KG1 (cell line): ENCODE measurements around the gene FKBP5.
"Not testable (repeated sequence)": the region's sequence is repeated elsewhere in the genome, so short reads cannot be mapped to it uniquely, and the experiment has no call there.

Experiments used
- DNase-seq: peaks from one replicate; lab custom pipeline; 2025; lab: John Stamatoyannopoulos, UW

FKBP5 gene

DNA sequence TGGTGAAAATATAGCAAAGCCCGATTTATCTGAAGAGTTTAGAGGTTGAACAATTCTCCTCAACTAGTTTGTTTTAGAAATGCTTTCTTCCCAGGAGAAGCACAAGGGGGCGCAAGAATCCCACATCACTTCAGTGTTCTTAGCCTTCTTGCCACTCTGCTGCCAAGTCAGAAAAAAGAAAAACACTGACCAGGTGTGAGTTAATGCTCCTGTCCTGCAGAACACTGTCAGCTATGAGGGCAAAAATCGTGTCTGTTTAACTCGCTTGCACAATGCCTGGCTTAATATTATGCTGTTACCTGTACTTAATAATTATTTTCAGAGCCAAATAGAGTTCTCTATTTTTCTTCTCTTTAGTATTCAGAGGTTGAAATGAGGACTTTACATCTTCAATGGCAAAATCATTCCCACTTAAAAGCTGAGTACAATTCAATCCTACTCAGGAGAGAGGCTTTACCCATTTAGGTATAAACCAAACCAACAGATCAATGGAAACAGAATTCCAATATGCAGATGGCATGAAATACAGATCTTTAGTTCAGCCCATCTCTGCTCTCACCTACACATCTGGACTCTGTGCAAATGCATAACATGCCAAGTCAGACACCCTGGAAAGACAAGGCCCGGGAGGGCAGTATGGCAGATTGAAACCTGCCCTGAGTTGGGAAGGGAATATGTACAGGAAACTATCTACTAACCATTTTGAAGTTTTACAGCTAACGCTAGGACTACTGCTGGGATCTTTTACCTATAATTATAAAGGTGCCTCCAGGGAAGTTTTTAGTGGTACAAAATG, 104.6 kb downstream of the FKBP5 start:
- DNase-seq = peak; percentile 21

GRCh38 chr6:35582315-35582714, 106.4 kb downstream of the FKBP5 start:
- no peak for DNase-seq

GRCh38 chr6:35581633-35582032, 107.1 kb downstream of the FKBP5 start:
- DNase-seq = no peak

- no peak for DNase-seq
Measured at GRCh38 chr6:35580836-35581235, 107.9 kb downstream of the FKBP5 start.

DNA sequence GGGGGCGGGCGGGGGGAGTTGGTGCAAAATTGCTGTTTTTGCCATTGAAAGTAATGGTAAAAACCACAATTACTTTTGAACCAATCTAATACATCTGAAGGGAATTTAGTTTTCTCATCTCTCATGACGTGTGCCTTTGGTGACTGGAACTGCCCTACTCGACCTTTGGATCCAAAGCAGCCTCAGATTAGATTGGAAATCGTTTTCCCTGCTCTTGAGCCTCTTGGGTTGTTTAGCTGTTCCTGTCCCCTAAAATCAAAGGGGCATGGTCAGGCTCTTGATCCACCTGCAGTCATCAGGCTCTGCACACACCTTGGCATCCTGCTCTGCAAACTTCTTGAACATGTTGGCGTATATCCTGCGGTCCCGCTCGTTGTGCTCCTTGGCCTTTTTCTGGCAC, 112.0 kb downstream of the FKBP5 start:
- DNase-seq = no peak

GRCh38 chr6:35573495-35574110, 115.1 kb downstream of the FKBP5 start:
- DNase-seq = no peak

DNA sequence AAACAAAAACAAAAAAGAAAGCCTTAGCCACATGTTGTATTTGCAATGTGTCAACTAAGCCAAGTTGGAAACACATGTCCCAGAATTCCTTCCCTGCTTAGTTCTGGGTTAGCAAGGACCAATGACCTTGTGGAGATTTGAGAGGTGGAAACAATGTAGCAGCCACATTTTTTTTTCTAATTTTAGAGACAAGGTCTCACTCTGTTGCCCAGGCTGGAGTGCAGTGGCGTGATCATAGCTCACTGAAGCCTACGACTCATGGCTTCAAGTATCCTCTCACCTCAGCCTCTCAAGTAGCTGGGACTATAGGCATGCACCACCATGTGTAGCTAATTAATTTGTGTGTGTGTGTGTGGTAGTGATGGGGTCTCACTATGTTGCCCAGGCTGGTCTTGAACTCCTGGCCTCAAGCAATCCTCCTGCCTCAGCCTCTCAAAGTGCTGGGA, 117.8 kb downstream of the FKBP5 start:
- not testable (repeated sequence) for DNase-seq

- DNase-seq = no peak
Measured at GRCh38 chr6:35569011-35569461, 119.7 kb downstream of the FKBP5 start.

- DNase-seq = no peak
Measured at GRCh38 chr6:35566794-35567193, 121.9 kb downstream of the FKBP5 start.

GRCh38 chr6:35564733-35565132, 124.0 kb downstream of the FKBP5 start:
- DNase-seq = no peak

- no peak for DNase-seq
Measured at GRCh38 chr6:35562060-35562459, 126.7 kb downstream of the FKBP5 start.

DNA sequence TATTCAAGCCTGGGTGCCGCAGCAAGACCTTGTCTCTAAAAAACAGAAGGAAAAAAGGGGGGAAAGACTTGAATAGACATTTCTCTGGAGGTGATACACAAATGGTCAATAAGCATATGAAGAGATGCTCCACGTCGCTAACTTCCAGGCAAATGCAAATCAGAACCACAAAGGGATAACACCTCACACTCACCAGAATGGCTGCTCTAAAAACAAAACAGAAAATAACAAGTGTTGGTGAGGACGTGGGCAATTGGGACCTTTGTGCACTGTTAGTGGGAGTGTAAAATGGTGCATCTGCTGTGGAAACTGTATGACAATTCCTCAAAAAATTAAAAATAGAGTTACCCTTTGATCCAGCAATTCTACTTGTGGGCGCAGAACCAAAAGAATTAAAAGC, 127.6 kb downstream of the FKBP5 start:
- DNase-seq = no peak

GRCh38 chr6:35558571-35558970, 130.1 kb downstream of the FKBP5 start:
- no peak for DNase-seq

GRCh38 chr6:35557239-35557638, 131.5 kb downstream of the FKBP5 start:
- no peak for DNase-seq

GRCh38 chr6:35554811-35555210, 133.9 kb downstream of the FKBP5 start:
- DNase-seq = no peak

DNA sequence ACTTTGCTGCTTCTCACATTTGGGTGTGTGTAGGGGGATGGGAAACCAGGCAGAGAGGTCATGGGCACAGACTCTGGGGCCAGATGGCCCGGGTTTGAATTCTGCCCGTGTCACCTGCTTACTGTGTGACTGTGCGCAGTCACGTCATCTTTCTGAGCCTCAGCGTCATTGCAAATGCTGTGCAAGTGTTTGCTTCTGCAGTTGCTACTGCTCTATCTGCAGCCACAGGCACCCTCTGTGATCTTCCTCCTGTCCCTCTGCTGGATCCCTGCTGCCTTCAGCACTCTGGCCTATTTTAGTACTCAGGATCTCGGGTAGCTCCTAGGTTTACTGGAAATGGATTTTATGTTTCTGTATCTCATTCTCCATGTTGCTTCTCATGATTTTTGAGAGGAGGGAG, 135.4 kb downstream of the FKBP5 start:
- no peak for DNase-seq

- DNase-seq = peak; percentile 39
Measured at GRCh38 chr6:35552285-35552917, 136.3 kb downstream of the FKBP5 start.

DNA sequence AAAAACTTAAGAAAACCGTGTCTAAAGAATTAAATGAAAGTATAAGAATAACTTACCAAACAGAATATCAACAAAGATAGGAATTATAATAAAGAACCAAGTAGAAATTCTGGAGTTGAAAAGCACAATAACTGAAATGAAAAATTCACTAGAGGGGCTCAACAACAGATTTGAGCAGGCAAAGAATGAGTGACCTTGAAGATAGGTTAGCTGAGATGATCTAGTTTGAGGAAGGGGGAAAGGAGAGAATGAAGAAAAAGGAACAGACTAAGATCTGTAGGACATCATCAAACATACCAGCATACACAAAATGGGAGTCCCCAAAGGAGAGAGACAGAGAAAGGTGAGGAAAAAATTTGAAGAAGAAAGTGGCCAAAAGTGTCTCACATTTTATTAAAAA, 138.3 kb downstream of the FKBP5 start:
- no peak for DNase-seq

DNA sequence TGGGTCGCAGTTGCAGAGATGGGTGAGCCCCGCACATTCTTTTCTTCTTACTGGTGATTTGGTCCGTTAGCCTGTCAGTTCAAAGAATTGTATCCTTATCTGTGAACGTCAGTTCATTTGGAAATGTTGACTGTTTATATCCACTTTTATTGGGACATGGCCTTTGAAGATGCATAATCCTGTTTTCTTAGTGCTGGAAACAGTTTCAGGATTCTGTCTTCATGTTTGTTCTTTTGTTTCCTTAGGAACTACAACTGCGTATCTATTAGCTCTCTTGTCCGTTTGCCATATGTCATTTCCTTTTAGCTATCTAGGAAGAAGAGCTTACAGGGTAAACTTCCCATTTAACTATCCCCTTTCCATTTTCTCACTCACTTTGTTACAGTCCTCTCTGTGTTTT, 141.0 kb downstream of the FKBP5 start:
- DNase-seq = no peak

- DNase-seq = no peak
Measured at GRCh38 chr6:35544769-35545361, 143.8 kb downstream of the FKBP5 start.

- DNase-seq = no peak
Measured at GRCh38 chr6:35543459-35544193, 145.1 kb downstream of the FKBP5 start.

DNA sequence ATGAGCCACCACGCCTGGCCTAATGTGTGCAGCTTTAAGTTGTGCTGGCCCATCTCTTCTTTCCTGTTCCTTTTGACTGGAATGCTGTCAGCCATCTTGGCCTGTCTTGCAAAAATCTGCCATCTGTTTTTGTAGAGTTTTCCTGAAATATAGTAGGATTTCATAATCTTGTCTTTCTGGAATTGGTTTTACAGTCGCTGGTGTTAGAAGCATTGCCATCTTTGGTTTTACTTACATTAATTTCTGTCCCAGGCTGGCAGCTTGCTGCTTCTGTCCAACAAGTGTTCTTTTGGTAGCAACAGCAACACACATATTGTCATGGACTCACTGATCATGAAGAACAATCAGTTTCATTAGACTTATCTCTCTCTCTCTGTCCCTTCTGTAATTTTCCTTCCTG, 146.9 kb downstream of the FKBP5 start:
- no peak for DNase-seq
